GM12873 (cell line): ENCODE measurements around the gene NLRP1.

Experiments used
- CTCF ChIP-seq: IDR thresholded peaks from 2 replicates; pipeline ENCODE4 v1.5.1; 2012; ENCODE audit warnings: low read depth, mild to moderate bottlenecking, moderate library complexity, low read length, control low read depth; ENCODE audit not compliant: insufficient read depth; ENCODE audit errors: missing control alignments

Gene NLRP1

GRCh38 chr17:5527601-5528250 is 56.6 kb downstream of the NLRP1 start:
- no peak for TF ChIP-seq CTCF

GRCh38 chr17:5526821-5527598 is 57.3 kb downstream of the NLRP1 start:
- no peak for TF ChIP-seq CTCF

GRCh38 chr17:5523249-5523648 is 61.1 kb downstream of the NLRP1 start:
- no peak for TF ChIP-seq CTCF

- no peak for TF ChIP-seq CTCF
Measured at GRCh38 chr17:5522476-5522875, 61.8 kb downstream of the NLRP1 start.

GRCh38 chr17:5516060-5516792 is 68.1 kb downstream of the NLRP1 start:
- TF ChIP-seq CTCF: no peak

- no peak for TF ChIP-seq CTCF
Measured at GRCh38 chr17:5514976-5515375, 69.3 kb downstream of the NLRP1 start.

- TF ChIP-seq CTCF: no peak
Measured at GRCh38 chr17:5513628-5514027, 70.7 kb downstream of the NLRP1 start.
